Transverse colon (tissue), 4 donors: ENCODE data around the gene SRGAP2.
"Not testable (repeated sequence)": the region's sequence is repeated elsewhere in the genome, so short reads cannot be mapped to it uniquely, and the experiment has no call there.

ENCODE experiments used
- EP300 ChIP-seq: sonication (generic); formaldehyde crosslinking; IDR thresholded peaks from one replicate; pipeline ENCODE4 v1.6.1; 2017; ENCODE audit warnings: antibody characterized with exemption, low read depth
- POLR2A ChIP-seq: fragments of 450-650 bp; IDR thresholded peaks from one replicate; pipeline ENCODE4 v1.6.1; 2016; ENCODE audit warnings: antibody characterized with exemption, mild to moderate bottlenecking, moderate library complexity
- POLR2AphosphoS5 ChIP-seq, 3 donors: sonication (generic); formaldehyde crosslinking; IDR thresholded peaks; one replicate each; pipeline ENCODE4 v1.6.1; 2016; ENCODE audit warnings: antibody characterized with exemption in 3 of 3
- TF ChIP-seq, protein P1 (sequence below), 5 experiments: fragments of 200-600 bp in 3 of 5; fragments of 450-650 bp in 2 of 5; sonication (generic) in 3 of 5; IDR thresholded peaks; 1 replicate in 2 of 5; 2 replicates in 3 of 5; pipeline ENCODE4 v1.5.1; 2016 to 2017; ENCODE audit warnings: antibody characterized with exemption in 5 of 5, inconsistent platforms in 3 of 5, mild to moderate bottlenecking in 2 of 5, moderate library complexity in 1 of 5

GRCh38 chr1:206229286-206229685 lies 25.9 kb downstream of the SRGAP2 start:
- TF ChIP-seq, protein P1, sequence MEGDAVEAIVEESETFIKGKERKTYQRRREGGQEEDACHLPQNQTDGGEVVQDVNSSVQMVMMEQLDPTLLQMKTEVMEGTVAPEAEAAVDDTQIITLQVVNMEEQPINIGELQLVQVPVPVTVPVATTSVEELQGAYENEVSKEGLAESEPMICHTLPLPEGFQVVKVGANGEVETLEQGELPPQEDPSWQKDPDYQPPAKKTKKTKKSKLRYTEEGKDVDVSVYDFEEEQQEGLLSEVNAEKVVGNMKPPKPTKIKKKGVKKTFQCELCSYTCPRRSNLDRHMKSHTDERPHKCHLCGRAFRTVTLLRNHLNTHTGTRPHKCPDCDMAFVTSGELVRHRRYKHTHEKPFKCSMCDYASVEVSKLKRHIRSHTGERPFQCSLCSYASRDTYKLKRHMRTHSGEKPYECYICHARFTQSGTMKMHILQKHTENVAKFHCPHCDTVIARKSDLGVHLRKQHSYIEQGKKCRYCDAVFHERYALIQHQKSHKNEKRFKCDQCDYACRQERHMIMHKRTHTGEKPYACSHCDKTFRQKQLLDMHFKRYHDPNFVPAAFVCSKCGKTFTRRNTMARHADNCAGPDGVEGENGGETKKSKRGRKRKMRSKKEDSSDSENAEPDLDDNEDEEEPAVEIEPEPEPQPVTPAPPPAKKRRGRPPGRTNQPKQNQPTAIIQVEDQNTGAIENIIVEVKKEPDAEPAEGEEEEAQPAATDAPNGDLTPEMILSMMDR (IDR thresholded peaks at IDR 0.05) = not testable (repeated sequence)
- not testable (repeated sequence) for TF ChIP-seq EP300; POLR2A; POLR2AphosphoS5 (IDR thresholded peaks at IDR 0.05)
